Naive thymus-derived CD4-positive, alpha-beta T cell (primary cell): ENCODE results near the gene FANCB. TPM values are rescaled to one million over a fixed set of nuclear protein-coding genes. Genes with fewer than 3 reads are reported as not detected.
A peak's percentile ranks its signal among the peaks of the same experiment; 100 is the strongest.

Experiments used
- ATAC-seq: fragments of 150-1000 bp; cut with Tn5 transposase; 2 replicates; pipeline ENCODE4 v1.10.0; 2021; ENCODE audit warnings: mild to moderate bottlenecking, moderate library complexity
- CTCF ChIA-PET: fragments of 350-600 bp; sonication (Branson Sonifier 250); formaldehyde crosslinking; loops from one replicate; lab custom pipeline; 2021; ENCODE audit warnings: antibody characterized with exemption; lab: Charles Lee
- POLR2A ChIA-PET: fragments of 350-600 bp; sonication (Branson Sonifier 250); formaldehyde crosslinking; loops from one replicate; lab custom pipeline; 2021; ENCODE audit warnings: antibody characterized with exemption, inconsistent platforms; lab: Charles Lee
- DNase-seq, 9 donors: peaks; one replicate each; pipeline versions ENCODE4 v3.0.0 to v3.0.0-alpha.2; 2020 to 2022; ENCODE audit warnings: mixed read lengths in 1 of 9
- H3K27ac ChIP-seq: one replicate; pipeline ENCODE4 v1.7.0; 2013; ENCODE audit warnings: mild to moderate bottlenecking, low read depth, low read length, moderate library complexity
- H3K27me3 ChIP-seq, 2 donors: one replicate each; pipeline ENCODE4 v1.7.0; 2013; ENCODE audit warnings: low read length in 2 of 2, mild to moderate bottlenecking in 2 of 2, moderate library complexity in 2 of 2; ENCODE audit not compliant: control insufficient read depth in 2 of 2, insufficient read depth in 2 of 2
- H3K36me3 ChIP-seq, 3 experiments: 1 replicate in 2 of 3; 2 replicates in 1 of 3; pipeline ENCODE4 v1.7.0; 2013; ENCODE audit warnings: low read length in 3 of 3, mild to moderate bottlenecking in 3 of 3, moderate library complexity in 1 of 3; ENCODE audit not compliant: insufficient read depth in 3 of 3, control insufficient read depth in 2 of 3
- H3K4me1 ChIP-seq, 2 donors: one replicate each; pipeline ENCODE4 v1.7.0; 2013; ENCODE audit warnings: low read length in 2 of 2, mild to moderate bottlenecking in 2 of 2, moderate library complexity in 1 of 2; ENCODE audit not compliant: control insufficient read depth in 2 of 2, insufficient read depth in 2 of 2
- H3K4me3 ChIP-seq: 2 replicates; pipeline ENCODE4 v1.7.0; 2013; ENCODE audit warnings: mild to moderate bottlenecking, low read length
- H3K9me3 ChIP-seq, 3 experiments: 1 replicate in 2 of 3; 2 replicates in 1 of 3; pipeline ENCODE4 v1.7.0; 2013; ENCODE audit warnings: low read length in 3 of 3; ENCODE audit not compliant: control insufficient read depth in 2 of 3
- H3K27ac Mint-ChIP-seq, 9 donors: one replicate each; pipeline ENCODE4 v1.8.0; 2020 to 2022; ENCODE audit warnings: mixed read lengths in 9 of 9, mild to moderate bottlenecking in 8 of 9, moderate library complexity in 5 of 9, inconsistent platforms in 2 of 9
- H3K27me3 Mint-ChIP-seq, 5 donors: one replicate each; pipeline ENCODE4 v1.8.0; 2021 to 2022; ENCODE audit warnings: mixed read lengths in 5 of 5, mild to moderate bottlenecking in 1 of 5
- H3K36me3 Mint-ChIP-seq, 5 donors: one replicate each; pipeline ENCODE4 v1.8.0; 2020 to 2022; ENCODE audit warnings: mixed read lengths in 5 of 5, mild to moderate bottlenecking in 3 of 5, inconsistent platforms in 1 of 5
- H3K4me1 Mint-ChIP-seq, 7 donors: one replicate each; pipeline ENCODE4 v1.8.0; 2020 to 2022; ENCODE audit warnings: mixed read lengths in 7 of 7, mild to moderate bottlenecking in 3 of 7, inconsistent platforms in 1 of 7
- H3K4me3 Mint-ChIP-seq, 10 donors: one replicate each; pipeline ENCODE4 v1.8.0; 2020 to 2022; ENCODE audit warnings: mild to moderate bottlenecking in 10 of 10, mixed read lengths in 10 of 10, moderate library complexity in 6 of 10, inconsistent platforms in 2 of 10
- H3K9me3 Mint-ChIP-seq, 11 donors: one replicate each; pipeline ENCODE4 v1.8.0; 2020 to 2022; ENCODE audit warnings: mixed read lengths in 11 of 11, mild to moderate bottlenecking in 4 of 11, inconsistent platforms in 1 of 11, moderate library complexity in 1 of 11
- intact Hi-C, 2 donors: fragments of 100-400 bp; cut with micrococcal nuclease; formaldehyde crosslinking; loops; one replicate each; pipeline ENCODE4 v1.15.1; 2023
- polyA plus RNA-seq, 2 donors: library from polyadenylated mRNA; unstranded; fragments of 300-500 nt; fragmentation: Illumina TruSeq; gene quantifications; one replicate each; pipeline ENCODE4 v1.2.3, GENCODE V29; 2021
- total RNA-seq, 6 experiments: library from RNA in 5 of 6; stranded (reverse) in 5 of 6; gene quantifications; 1 replicate in 5 of 6; 2 replicates in 1 of 6; pipeline ENCODE4 v1.2.3 and lab custom pipeline; 2021 to 2026

The FANCB gene
- total and polyA plus RNA-seq, 7 experiments from 2014 or later, result 0.55 to 8.3 (median 3.9) TPM

DNA sequence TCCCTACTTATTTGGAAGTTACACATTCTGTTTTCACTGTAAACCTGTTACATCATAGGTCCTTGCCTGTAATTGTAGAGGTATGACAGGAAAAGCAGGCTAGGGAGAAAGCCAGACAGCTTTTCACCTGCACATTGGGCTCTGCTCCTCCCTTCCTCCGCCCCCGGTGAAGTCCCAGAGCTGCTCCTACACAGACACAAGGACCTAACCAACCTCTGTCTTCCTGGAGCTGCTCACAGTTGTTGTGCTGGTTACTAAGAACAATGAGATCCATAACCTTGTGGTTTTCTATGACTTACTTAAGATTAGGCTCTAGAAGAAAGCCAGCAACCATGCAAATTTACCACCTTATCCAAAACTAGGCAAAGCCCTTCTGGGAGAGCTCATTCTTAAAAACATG is 40.4 kb upstream of the FANCB start:
- no peak for ATAC-seq
- Histone ChIP-seq H3K4me3 (no peak overlapping the region), H3K9me3 (no peaks in the 10 kb centered on the region), H3K27ac (no peak overlapping the region), H3K36me3 (peaks cover 0 to 16% (median 0%) of the 10 kb centered on the region in 3 experiments), H3K4me1 (no peaks in the 10 kb centered on the region), H3K27me3 (no peaks in the 10 kb centered on the region)
- Mint-ChIP-seq H3K36me3 (peaks cover 0 to 36% (median 12%) of the 10 kb centered on the region in 5 donors), H3K27ac (peak overlapping the region in 1 of 9 donors; percentile 18), H3K9me3 (no peaks in the 10 kb centered on the region), H3K4me1 (peaks cover 0 to 4% (median 0%) of the 10 kb centered on the region in 7 donors), H3K4me3 (no peak overlapping the region), H3K27me3 (no peaks in the 10 kb centered on the region)
- intact Hi-C loops, result no loop called here
- CTCF ChIA-PET, result no interaction called here
- no peak for DNase-seq
- POLR2A ChIA-PET, result no interaction called here

- H3K36me3 ChIP-seq, result no peaks in the 10 kb centered on the region
- ChIA-PET POLR2A (no interaction called here), CTCF (no interaction called here)
- H3K9me3 ChIP-seq, result no peaks in the 10 kb centered on the region
- intact Hi-C loops, result no loop called here
- H3K36me3 Mint-ChIP-seq, result peaks cover 0 to 34% (median 29%) of the 10 kb centered on the region in 5 donors
- peaks cover 0 to 17% (median 3%) of the 10 kb centered on the region in 11 donors for H3K9me3 Mint-ChIP-seq
- no peaks in the 10 kb centered on the region for H3K27me3 Mint-ChIP-seq
- peaks cover 0 to 6% (median 0%) of the 10 kb centered on the region in 7 donors for H3K4me1 Mint-ChIP-seq
- H3K27me3 ChIP-seq, result no peaks in the 10 kb centered on the region
- no peak overlapping the region for H3K27ac Mint-ChIP-seq
- ATAC-seq (no peak), DNase-seq (no peak)
- H3K4me3 ChIP-seq, result no peak overlapping the region
- H3K4me1 ChIP-seq, result no peaks in the 10 kb centered on the region
- H3K27ac ChIP-seq, result no peak overlapping the region
- no peak overlapping the region for H3K4me3 Mint-ChIP-seq
Observed at GRCh38 chrX:14903891-14904290, 31.0 kb upstream of the FANCB start.

GRCh38 chrX:14902537-14902936 is 29.7 kb upstream of the FANCB start:
- intact Hi-C loops, result no loop called here
- Mint-ChIP-seq H3K36me3 (peaks cover 0 to 35% (median 31%) of the 10 kb centered on the region in 5 donors), H3K4me3 (no peak overlapping the region), H3K9me3 (peaks cover 0 to 17% (median 3%) of the 10 kb centered on the region in 11 donors), H3K4me1 (peaks cover 0 to 5% (median 0%) of the 10 kb centered on the region in 7 donors), H3K27me3 (no peaks in the 10 kb centered on the region), H3K27ac (no peak overlapping the region)
- ATAC-seq, result no peak
- CTCF ChIA-PET, result no interaction called here
- H3K4me1 ChIP-seq, result no peaks in the 10 kb centered on the region
- H3K36me3 ChIP-seq, result no peaks in the 10 kb centered on the region
- POLR2A ChIA-PET, result no interaction called here
- DNase-seq, result no peak
- no peak overlapping the region for H3K4me3 ChIP-seq
- H3K9me3 ChIP-seq, result no peaks in the 10 kb centered on the region
- no peaks in the 10 kb centered on the region for H3K27me3 ChIP-seq
- H3K27ac ChIP-seq, result no peak overlapping the region

DNA sequence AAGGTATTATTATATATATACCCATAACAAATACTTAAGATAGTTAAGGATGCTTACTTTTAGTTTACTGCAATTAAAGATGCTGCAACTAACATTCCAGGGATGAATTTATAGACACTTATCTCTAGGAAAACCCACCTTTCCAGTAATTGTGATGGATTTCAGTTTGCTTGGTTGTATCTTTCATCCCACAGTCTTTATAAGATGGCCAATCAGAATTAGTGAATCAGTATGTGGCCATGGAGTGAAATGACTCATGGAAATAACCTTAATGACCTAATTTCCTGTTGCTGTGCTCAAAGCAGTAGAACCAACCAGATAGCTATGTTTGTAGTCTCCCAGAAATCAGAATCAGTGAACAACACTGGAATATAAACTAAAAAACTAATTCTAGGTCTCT is 26.7 kb upstream of the FANCB start:
- ATAC-seq, result no peak
- intact Hi-C loops, result no loop called here
- Mint-ChIP-seq H3K4me3 (no peak overlapping the region), H3K36me3 (peaks cover 0 to 39% (median 38%) of the 10 kb centered on the region in 5 donors), H3K9me3 (peaks cover 0 to 11% (median 0%) of the 10 kb centered on the region in 11 donors), H3K27ac (peak overlapping the region in 2 of 9 donors; percentile 25 to 76), H3K4me1 (peaks cover 0 to 7% (median 0%) of the 10 kb centered on the region in 7 donors), H3K27me3 (no peaks in the 10 kb centered on the region)
- H3K9me3 ChIP-seq, result no peaks in the 10 kb centered on the region
- H3K36me3 ChIP-seq, result no peaks in the 10 kb centered on the region
- CTCF ChIA-PET, result no interaction called here
- POLR2A ChIA-PET, result no interaction called here
- H3K4me3 ChIP-seq, result no peak overlapping the region
- H3K4me1 ChIP-seq, result no peaks in the 10 kb centered on the region
- no peaks in the 10 kb centered on the region for H3K27me3 ChIP-seq
- DNase-seq, result no peak
- H3K27ac ChIP-seq, result no peak overlapping the region

GRCh38 chrX:14897042-14897441 is 24.2 kb upstream of the FANCB start:
- H3K4me1 ChIP-seq, result no peaks in the 10 kb centered on the region
- CTCF ChIA-PET, result no interaction called here
- H3K4me3 ChIP-seq, result no peak overlapping the region
- intact Hi-C loops, result no loop called here
- H3K27me3 Mint-ChIP-seq, result no peaks in the 10 kb centered on the region
- no peaks in the 10 kb centered on the region for H3K36me3 ChIP-seq
- H3K27ac Mint-ChIP-seq, result no peak overlapping the region
- H3K9me3 Mint-ChIP-seq, result no peaks in the 10 kb centered on the region
- POLR2A ChIA-PET, result no interaction called here
- peaks cover 0 to 7% (median 0%) of the 10 kb centered on the region in 7 donors for H3K4me1 Mint-ChIP-seq
- no peak overlapping the region for H3K4me3 Mint-ChIP-seq
- H3K36me3 Mint-ChIP-seq, result peaks cover 0 to 28% (median 17%) of the 10 kb centered on the region in 5 donors
- DNase-seq, result no peak
- ATAC-seq, result no peak
- no peak overlapping the region for H3K27ac ChIP-seq
- no peaks in the 10 kb centered on the region for H3K9me3 ChIP-seq
- H3K27me3 ChIP-seq, result no peaks in the 10 kb centered on the region

DNA sequence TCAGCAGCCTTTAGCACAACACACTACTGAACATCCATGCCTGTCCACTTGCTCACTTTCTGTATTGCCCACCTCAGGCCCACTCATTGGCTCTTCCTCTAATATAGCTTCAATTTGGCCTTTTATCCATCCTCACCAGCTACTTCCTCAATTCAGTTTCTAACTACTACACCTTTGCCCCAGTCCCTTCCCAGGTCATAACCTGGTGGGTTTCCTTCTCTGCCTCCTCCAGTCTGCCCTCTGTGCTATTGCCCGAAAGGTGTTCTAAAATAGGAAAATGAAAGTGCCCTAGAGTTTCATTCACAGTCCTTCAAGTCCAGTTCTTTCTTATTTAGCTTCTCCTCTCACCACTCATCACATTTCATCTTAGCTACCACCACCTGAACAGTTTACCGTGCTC is 23.4 kb upstream of the FANCB start:
- Histone ChIP-seq H3K36me3 (no peaks in the 10 kb centered on the region), H3K9me3 (no peaks in the 10 kb centered on the region), H3K4me3 (no peak overlapping the region), H3K27me3 (no peaks in the 10 kb centered on the region), H3K4me1 (no peaks in the 10 kb centered on the region), H3K27ac (no peak overlapping the region)
- peaks cover 0 to 7% (median 0%) of the 10 kb centered on the region in 7 donors for H3K4me1 Mint-ChIP-seq
- H3K27ac Mint-ChIP-seq, result no peak overlapping the region
- H3K9me3 Mint-ChIP-seq, result no peaks in the 10 kb centered on the region
- ChIA-PET POLR2A (no interaction called here), CTCF (interaction anchor here (0.8 kb wide), 1 partner anchor 111 kb away, joined by 3 read pairs; no protein-coding TSS in a partner anchor)
- no peak overlapping the region for H3K4me3 Mint-ChIP-seq
- no peak for DNase-seq
- intact Hi-C loops, result no loop called here
- H3K27me3 Mint-ChIP-seq, result no peaks in the 10 kb centered on the region
- peaks cover 0 to 28% (median 16%) of the 10 kb centered on the region in 5 donors for H3K36me3 Mint-ChIP-seq
- ATAC-seq, result no peak

GRCh38 chrX:14886252-14886651 is 13.4 kb upstream of the FANCB start:
- DNase-seq (no peak), ATAC-seq (no peak)
- Mint-ChIP-seq H3K4me1 (peaks cover 0 to 9% (median 0%) of the 10 kb centered on the region in 7 donors), H3K4me3 (no peak overlapping the region), H3K27me3 (no peaks in the 10 kb centered on the region), H3K27ac (no peak overlapping the region), H3K36me3 (peaks cover 0 to 7% (median 3%) of the 10 kb centered on the region in 5 donors), H3K9me3 (peaks cover 0 to 2% (median 0%) of the 10 kb centered on the region in 11 donors)
- no peaks in the 10 kb centered on the region for H3K27me3 ChIP-seq
- no peaks in the 10 kb centered on the region for H3K4me1 ChIP-seq
- CTCF ChIA-PET, result no interaction called here
- H3K9me3 ChIP-seq, result no peaks in the 10 kb centered on the region
- no peaks in the 10 kb centered on the region for H3K36me3 ChIP-seq
- no peak overlapping the region for H3K27ac ChIP-seq
- POLR2A ChIA-PET, result no interaction called here
- intact Hi-C loops, result no loop called here
- H3K4me3 ChIP-seq, result no peak overlapping the region
